HG03439 (cell line): ENCODE measurements around the gene TSNAX.

Experiments used
- ATAC-seq: cut with Tn5 transposase; IDR thresholded peaks from one replicate; pipeline ENCODE4 v1.9.1; 2021; ENCODE audit warnings: mild to moderate bottlenecking, moderate library complexity; ENCODE audit not compliant: unreplicated experiment

Gene TSNAX

DNA sequence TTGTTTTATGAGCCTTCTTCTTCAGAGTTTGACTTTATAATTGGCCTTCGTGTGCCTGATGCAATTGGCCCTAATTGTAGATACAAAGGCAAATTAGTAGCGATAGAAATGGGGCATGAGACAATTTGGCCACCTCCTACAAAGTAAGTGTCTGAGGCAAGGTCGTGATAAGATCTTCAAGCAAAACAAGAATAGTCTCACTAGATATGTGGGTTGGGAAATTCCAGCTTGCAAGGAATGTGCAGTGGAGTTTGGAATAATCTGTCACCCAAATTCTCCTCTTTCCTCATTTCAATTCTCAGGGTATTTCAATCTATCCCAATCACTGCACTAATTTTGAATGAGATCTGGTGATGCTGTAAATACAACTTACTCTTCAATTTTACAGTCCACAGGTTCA, 11.4 kb upstream of the TSNAX start:
- ATAC-seq: no peak

DNA sequence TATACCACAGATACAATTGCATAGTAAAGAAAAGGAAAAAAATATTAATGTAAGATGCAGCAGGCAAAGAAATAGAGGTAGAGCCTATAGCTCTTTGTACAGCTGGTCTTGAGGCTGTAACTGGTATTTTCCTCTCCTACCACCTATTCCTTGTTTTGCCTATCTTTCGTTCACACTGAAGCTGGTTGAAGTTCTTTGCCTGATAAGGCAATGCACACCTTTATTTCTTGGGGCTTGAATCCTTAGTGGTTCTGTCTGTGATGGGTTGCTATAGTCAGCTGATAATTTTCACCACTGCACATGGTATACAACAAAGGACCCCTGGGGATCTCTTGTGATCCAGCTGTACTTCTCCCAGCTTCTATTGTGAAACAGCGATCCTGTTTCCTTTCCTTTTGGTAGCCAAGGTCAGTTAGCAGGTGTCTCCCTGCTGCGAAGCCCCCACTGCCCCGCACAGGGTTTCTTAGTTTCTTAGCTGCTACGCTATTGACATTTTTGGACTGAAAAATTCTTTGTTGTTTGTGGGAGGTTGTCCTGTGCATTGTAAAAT, 9.9 kb upstream of the TSNAX start:
- no peak for ATAC-seq

DNA sequence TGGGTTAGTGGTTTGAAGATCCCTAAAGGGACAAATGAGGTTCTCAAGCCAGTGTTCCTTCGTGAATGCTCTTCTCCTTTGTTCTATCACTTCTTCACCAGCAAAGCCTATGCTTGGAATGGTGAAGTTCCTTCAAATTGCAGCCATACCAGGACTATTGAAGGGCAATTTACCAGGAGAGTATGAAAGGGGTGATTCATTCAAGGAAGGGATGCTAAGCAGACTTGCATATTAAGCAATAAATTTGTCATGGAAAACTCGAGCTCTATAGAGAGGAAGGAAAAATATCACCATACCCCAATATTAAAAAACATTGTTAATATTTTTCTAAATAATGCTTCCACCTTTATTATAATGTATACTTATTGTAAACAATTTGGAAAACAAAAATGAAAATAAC, 9.3 kb upstream of the TSNAX start:
- ATAC-seq: no peak

DNA sequence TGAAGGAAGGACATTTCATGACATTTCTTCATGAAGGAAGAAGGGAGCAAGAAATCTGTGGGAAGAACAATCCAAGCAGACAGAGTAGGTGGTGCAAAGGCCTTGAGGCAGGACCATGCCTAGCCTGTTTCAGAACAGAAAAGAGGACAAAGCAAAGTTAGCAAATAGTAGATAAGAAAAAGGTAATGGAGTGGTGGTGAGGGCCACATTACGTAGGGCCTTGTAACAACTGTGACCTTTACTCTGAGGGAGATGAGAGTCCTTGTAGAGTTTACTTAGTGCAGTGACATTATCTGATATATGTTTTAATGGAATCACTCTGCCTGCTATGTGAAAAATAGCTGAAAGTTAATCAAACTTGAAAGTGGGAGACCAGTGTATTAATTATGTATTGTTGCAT, 6.4 kb upstream of the TSNAX start:
- ATAC-seq: no peak

DNA sequence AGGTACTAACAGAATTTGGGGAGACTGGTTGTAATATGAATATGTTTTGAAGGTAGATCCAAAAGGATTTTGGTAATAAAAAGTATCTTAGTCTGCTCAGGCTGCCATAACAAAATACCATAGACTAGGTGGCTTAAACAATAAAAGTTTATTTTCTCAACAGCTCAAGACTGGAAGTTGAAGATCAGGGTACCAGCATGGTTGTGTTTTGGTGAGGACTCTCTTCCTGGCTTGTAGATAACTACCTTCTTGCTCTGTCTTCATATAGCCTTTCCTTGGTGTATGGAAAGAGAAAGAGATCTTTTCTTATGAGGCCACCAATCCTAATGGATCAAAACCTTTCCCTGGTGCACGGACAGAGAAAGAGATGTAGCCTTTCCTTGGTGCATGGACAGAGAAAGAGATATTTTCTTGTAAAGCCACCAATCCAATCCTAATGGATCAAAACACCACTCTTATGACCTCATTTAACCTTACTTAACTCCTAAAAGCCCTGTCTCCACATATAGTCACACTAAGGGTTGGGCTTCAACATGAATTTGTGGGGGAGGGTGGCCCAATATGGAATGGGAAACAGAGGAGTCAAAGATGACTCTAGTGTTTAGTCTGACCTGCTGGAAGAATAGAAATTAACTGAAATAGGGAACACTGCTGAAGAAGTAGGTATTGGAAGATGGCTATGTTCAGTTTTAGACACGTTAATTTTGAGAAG, 5.4 kb upstream of the TSNAX start:
- ATAC-seq: no peak

DNA sequence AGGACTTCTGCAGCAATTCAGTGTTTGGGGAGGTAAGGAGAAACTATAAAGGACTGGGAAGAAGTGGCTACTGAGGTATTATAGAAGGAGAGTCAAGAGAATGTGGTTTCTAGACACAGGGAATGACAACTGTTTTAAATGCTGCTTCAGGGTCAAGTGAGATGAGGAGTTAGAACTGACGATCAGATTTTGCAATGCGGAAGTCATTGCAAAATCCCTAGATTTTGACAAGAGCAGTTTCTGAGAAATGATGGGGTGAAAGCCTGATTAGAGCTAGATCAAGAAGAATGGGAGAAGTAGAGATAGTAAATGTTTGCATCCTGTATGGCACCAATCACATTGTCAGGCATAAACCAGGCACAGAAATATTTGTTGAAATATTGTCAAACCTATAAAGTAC, 4.7 kb upstream of the TSNAX start:
- ATAC-seq: no peak

DNA sequence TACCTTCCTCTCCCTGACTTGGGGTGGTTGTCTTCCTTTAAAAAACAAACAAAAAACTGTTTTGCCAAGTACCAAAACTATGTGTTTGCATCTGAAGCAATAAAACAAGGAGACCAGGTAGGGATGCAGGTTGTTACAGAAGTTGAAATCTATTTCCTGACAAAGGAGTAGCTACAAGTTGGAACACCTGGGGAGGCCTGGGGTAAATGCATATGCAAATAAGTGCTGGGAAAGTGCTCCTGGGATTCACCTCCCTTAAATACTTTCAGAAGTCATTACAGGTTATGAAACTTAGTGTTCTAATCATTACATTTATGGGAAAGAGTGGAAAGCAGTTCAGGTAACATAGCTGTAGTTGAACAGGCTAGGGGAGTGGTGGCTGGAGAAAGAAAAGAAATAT, 1.9 kb upstream of the TSNAX start:
- no peak for ATAC-seq

DNA sequence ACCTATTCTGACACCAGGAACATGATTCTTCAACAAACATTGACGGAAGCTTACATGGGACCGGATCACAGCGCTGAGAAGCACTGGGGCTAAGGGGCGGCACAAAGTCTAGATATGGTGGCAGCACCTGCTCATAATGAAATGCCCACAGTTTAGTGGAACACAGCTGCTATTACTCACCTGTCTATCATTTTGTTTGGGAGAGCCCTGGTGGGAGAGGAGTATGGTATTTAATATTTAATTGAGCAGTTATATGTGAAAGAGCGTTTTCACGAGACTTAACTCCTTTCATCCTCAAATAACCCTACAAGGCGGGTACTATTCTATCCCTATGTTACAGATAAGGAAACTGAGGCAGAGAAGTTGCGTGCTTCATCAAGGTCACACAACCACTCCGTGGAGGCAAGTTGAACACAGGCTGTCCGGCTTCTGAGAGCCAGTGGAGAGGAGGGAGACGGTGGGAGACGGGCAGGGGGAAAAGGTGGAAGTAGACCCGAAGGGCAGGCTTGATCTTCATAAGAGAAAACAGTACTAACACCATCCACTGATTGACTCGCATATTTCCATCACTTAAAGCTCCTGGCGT, 790 bp upstream of the TSNAX start:
- ATAC-seq: peak; percentile 13

DNA sequence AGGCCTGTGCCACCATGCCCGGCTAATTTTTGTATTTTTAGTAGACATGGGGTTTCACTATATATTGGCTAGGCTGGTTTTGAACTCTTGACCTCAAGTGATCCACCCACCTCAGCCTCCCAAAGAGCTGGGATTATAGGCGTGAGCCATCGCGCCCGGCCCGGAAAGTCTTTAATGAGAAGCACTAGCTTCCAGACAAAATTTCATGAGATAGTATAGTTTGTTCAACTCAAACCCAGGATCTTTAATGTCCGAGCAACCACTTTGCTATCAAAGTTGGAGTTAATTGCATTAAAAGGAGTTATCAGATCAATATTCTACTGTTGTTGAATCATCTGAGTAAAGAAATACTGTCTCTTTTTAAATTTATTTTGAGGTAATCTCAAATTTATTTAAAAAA, 4.8 kb downstream of the TSNAX start:
- no peak for ATAC-seq

DNA sequence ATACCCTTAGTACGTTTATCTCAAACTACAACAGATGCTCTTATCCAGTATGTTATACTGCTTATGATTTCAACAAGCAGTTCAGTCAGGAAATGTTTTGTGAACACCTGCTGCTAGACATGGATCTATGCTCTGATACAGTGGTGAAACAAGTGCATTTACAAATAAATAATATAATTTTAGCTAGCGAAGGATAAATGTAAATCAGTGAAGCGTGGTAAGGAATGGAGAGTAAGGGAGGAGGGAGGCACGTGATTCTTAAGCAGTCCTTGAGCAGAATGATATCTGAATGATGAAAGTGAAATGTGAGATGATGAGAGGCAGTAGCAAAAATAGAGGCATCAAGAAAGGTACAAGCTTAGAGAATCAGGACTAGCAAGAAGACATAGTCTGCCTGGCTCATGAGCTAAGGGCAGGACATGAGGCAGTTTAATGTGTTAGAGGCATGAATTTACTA, 6.3 kb downstream of the TSNAX start:
- no peak for ATAC-seq

DNA sequence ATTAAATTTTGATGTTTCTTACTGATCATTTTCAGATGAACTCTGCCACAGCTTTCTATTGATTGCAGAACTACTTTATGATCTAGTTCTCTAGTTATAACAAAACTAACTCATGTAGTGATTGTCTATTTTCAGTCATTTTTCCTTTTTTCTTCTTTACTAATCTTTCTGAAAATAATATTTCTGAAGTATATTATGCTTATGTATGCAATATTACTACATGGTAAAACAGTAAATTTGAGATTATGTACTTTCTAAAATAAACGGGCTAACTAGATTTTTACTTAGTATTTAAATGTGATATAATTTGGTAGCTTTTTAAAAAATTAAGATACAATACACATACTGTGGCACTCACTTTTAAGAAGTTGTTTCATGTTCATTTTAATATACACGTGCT, 7.6 kb downstream of the TSNAX start:
- ATAC-seq: no peak

DNA sequence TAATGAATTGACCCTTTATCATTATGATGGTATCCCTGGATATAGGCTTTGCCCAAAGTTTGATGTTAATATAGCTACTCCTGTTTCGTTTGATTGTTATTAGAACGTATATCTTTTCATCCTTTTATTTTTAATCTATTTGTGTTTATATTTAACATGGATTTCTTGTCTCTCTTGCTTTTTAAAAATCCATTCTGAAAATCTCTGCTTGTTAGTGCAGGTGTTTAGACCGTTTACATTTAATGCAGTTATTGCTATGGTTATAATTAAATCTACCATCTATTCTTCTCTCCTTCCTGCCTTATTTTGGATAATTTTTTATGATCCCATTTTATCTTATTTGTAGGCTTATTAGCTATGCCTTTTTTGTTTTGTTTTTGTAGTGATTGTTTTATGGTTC, 12.4 kb downstream of the TSNAX start:
- ATAC-seq: no peak

DNA sequence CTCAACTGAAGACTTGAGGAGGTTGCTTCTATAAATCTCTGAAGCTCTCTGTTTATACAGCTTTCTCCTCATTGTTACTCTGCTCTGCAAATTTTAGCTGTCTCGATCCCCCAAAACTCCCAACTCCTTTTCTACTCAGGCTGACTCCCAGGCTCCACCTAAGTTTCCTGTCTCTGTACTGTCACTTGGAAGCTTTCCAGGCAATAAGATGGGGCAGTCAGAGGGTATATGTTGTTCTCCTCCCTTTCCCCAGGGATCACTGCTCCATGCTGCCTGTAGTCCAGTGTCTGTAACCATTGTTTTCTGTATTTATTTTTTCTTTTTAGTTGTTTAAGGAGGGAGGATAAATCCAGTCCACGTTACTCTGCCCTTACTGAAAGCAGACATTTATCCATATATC, 13.4 kb downstream of the TSNAX start:
- ATAC-seq: no peak

DNA sequence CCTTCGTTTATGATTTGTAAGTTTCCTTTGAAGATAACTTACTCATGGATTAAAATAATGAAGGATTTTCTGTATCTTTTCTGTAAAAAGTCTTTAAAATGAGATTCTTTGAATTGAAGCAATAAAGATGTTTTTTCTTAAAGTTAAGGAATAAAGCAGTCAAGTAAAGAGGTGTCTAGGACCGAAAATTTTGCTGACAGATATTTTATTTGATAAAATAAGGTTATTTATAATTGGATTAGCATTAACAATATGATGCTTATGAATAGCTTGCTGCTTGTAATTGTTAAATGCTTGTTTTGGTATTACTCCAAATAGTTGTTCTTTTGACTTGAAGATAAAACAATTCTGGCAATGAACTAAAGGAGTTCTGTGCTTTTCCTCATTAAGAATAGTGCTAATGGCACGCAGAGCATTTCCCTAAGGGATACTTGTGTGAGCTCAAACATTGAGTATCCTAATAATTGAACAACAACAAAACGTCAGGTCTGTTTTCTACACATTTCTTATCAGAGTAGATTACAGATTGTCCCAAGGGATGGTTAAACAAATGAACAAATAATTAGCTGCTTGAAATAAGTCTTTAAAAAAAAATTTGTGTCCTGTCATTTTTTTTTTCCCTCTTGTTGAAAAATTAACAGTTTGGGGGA, 16.6 kb downstream of the TSNAX start:
- no peak for ATAC-seq

DNA sequence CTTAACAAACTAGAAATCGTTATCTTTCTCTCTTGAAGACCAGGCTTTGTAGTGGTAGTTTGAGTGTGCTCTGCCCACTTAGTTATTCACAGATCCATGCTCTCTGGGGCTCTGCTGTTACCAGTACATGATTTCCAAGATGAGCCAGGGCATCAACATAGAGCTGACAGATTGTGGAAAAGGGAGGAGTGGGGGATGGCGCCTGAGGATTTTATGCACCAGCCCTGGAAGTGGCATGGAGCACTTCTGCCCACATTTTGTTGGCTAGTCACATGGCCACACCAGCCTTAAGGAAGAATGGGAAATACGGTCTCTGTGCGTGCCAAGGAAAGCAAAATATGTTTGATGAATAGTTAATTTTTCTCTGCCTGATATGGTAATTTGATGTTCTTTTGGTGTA, 18.2 kb downstream of the TSNAX start:
- no peak for ATAC-seq

DNA sequence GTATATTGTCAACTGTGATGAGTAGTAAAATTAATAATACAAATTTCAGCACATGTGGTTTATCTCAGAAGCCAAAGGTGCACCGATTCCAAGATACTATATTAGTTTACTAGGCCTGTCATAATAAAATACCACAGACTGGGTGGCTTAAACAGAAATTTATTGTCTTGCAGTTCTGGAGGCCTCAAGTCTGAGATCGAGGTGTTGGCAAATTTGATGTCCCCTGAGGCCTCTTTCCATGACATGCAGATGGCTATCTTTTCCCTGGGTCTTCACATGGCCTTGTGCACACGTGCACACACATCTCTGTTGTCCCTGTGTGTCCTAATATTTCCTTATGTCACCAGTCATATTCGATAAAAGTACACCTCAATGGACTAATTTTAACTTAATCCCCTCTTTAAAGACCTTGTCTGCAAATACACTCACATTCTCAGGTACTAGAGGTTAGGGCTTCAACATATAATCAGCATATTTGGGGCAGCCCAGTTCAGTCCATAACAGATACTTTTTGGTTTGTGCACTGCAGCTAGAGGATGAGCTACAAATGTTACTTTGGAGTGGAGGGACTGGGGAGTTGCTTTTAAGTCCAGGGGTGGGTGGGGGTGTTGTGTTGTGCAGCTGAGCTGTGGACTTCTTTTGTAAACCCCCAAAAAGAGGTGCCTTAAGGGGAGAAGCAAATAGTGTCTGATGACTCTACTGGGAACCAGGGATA, 21.4 kb downstream of the TSNAX start:
- no peak for ATAC-seq

DNA sequence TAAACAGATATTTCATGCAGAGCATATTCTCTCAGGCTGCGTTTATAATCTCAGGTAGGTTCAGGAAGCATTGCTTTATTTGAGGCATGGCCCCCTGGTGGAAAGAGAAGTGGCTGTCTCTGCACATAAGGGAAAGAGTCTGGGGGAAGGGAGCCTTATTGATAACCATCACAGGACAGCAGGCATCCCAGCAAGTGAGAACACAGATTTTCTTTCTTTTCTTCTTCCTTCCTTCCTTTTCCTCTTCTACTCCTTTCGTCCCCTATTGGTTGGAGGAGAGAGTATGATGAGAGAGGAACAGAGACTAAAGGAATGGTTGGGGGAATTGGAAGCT, 21.9 kb downstream of the TSNAX start:
- ATAC-seq: no peak

DNA sequence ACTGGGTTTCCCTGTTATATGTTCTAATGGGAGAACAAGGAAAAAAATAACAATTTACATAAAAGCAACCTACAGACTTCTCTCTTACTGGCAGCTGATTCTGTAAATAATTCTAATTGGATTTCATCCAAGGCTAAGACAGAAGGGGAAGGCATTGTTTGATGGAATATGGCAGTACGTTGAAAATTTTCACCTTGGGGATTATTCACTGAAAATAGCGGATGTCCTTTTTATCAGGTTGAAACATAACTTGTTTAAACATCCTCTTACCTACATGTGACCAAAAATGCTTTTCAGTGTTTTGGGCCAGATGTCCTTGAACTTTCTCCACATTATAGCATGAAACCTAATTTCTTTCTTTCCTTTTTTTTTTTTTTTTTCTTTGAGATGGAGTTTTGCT, 24.9 kb downstream of the TSNAX start:
- no peak for ATAC-seq

DNA sequence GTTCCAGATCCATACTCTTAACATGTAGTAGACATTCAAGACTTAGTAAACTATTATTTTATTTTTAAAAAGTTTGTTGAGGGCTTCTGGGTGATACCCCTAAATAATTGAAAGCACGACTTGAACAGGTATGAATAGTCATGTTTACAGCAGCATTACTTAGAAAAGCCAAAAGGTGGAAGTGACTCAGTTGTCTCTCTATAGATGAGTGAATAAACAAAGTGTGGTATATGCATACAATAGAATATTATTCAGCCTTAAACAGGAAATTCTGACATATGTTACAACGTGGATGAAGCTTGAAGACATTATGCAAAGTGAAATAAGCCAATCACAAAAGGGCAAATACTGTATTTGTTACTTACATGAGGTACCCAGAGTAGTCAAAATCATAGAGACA, 26.5 kb downstream of the TSNAX start:
- ATAC-seq: no peak

DNA sequence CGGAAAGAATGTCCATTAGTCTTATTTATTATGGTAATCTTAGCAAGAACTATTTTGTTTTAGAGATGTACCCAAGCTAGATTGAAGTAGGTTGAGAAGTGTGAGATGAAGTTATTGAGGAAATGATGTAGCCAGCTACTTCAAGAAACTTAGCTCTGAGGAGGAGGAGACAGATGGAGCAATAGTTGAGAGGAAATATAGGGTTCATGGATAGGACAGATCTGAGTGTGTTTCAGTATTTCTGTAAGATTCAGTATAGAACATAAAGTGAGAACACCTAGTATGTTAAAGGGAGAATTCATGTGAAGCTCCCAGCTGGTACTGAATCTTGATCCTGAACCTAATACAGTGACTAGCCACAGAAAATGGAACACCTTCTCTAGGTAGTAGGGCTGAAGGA, 28.9 kb downstream of the TSNAX start:
- ATAC-seq: no peak

DNA sequence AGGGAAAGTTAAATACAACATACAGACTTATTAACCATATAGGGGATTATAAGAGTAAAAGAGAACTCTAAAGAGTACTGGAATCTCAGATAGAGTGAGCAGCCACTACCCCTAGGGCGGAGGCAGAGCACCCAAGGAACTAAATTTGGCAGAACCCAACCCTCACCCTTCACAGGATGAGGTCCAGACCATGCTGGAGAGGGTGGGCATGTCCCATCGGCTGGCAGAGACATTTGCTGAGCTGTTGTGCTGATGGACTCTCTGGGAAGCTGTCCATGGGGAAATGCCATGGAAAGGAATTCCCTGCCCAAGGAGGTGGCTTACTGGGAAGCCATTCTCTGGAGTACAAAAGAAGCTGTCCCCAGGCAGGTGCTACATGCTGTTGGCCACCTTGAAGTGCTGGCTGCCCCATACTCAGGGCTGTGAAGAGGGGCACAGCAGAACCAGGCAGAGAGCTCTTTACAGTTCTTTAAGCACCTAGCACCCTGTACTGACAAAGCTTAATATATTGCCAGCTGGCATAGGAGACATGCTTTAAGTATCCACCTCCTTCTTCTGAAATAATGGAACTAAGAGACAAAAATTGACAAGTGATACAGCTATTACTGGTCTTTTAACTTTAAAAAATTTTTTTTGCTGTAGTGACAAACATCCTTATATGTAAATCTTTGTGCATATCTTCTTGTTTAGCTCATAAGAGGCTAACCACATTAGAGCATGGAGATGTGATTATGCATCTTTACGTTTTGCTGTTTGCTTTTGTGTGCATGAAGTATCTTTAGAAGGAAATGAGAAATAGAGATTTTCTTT, 29.6 kb downstream of the TSNAX start:
- ATAC-seq: no peak
